HG02970 (cell line): ENCODE data around the gene ARHGAP5.

Source experiments
- ATAC-seq: cut with Tn5 transposase; IDR thresholded peaks from one replicate; pipeline ENCODE4 v1.9.1; 2021; ENCODE audit warnings: mild to moderate bottlenecking, moderate library complexity, moderate number of reproducible peaks; ENCODE audit not compliant: unreplicated experiment, low FRiP score

The ARHGAP5 gene

GRCh38 chr14:32206552-32206951 is 129.4 kb downstream of the ARHGAP5 start:
- no peak for ATAC-seq

GRCh38 chr14:32208490-32208889 is 131.4 kb downstream of the ARHGAP5 start:
- no peak for ATAC-seq
